DMS153 treated with DMSO at 0.1 percent for 48 hours (cell line): ENCODE results near the gene CUL4A.
A peak's percentile ranks its signal among the peaks of the same experiment; 100 is the strongest.
"Not testable (repeated sequence)": the region's sequence is repeated elsewhere in the genome, so short reads cannot be mapped to it uniquely, and the experiment has no call there.

Source experiments
- DNase-seq: peaks from one replicate; lab custom pipeline; 2025; ENCODE audit not compliant: unreplicated experiment; lab: John Stamatoyannopoulos, UW

CUL4A gene

DNA sequence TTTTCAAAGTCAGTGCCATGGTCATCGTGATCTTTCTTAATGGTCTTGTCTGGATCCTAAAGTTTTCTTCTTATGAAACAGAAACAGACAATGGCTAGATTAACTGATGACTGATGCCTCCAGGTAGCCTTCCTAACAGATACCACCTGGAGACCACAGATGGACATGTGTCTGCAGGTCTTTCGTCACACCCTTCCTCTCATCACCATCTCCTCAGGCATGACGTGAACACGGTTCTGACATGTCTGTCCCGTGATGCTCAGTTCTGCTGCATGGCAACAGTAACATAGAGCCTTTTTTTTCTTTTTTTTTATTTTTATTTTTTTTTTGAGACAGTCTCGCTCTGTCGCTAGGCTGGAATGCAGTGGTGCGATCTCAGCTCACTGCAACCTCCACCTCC lies 74.5 kb downstream of the CUL4A start:
- DNase-seq = no peak

DNA sequence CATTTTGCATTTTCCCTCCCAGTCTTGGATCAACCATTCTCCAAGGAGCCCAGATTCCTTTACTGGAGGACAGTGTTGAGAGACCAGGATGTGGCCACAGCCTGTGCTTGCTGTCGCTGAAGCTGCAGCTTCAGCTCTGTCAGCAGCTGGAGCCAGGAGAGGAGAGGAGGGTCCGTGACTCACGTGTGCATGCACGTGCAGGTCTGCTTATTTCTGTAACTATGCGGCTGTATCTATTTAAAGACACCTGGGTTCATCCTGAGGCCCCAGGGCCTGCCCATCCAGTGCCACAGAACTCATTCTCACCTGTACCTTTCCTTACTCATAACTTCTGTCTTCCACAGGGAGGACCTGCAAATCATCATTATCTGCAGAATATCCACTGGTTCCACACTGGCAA lies 79.5 kb downstream of the CUL4A start:
- no peak for DNase-seq

DNA sequence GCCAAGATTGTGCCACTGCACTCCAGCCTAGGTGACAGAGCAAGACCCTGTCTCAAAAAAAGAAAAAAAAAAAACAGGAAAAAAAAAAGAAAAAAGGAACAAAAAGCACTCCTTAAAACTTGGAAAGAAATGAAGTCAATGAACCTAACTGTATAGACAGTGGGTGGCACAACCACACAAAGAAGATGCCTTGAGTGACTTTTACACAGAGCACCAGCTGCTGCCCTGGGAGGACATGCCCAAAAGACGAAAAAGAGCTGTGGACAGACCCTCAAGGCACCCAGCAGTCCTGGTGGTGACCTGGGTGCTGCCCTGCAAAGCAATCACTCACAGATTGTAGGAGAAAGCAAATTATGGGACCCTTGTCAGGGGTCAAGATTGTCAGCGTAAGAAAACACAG lies 81.7 kb downstream of the CUL4A start:
- DNase-seq = no peak

DNA sequence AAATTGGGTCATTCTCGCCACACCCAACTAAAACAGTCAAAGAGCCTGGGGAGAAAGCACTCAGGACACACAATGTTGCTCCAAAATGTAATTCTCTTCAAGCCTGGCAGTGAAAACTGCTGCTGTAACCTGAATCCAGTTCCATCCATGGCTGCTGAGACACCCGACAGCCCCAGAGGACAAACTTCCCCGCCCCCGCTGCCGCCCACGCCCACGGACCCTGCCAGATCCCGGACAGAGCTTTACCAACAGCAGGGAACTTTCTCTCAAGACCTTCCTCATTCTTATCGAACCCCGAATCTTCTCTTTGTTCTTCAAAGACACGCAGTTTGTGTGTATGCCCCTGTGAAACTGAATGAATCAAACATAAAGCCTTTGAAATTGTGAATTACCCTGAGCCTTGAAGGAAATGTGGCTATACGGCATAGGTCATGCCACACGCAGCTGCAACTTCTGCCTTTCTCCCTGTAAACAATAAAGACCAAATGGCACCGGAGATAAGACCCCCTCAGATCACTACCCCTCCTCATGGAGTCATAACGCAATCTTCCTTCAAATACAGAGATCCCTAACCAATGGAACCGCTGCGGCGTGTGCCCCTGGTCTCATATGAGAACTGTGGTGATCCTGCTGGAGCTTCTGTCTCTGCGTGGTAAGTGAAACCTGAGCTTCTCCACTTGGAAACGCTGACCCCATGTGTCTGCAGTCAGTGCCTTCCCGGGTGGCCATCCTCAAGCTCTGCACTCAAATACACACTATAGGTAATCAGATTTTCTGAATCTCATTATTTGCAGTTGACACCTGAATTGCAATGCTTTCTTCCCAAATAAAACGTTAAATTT lies 82.8 kb downstream of the CUL4A start:
- peak; percentile 13 for DNase-seq

DNA sequence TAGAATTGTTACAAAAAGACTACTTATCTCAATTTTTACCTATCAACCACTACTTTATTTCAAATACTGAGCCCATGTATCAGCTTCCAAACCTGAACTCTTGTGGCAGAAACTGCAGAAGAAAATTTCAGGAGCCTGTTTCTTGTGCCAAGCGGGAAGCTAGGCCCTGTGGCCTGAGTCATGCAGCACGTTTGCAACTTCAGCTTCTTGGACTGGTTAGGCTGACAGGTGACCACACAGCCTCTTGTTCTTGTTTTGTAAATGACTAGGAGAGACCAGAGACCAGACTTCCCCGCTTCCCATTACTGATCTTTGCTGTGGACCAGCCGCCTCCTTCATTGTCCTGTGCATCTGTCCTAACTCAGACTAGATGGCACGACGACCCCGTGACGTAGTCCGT lies 84.3 kb downstream of the CUL4A start:
- no peak for DNase-seq

DNA sequence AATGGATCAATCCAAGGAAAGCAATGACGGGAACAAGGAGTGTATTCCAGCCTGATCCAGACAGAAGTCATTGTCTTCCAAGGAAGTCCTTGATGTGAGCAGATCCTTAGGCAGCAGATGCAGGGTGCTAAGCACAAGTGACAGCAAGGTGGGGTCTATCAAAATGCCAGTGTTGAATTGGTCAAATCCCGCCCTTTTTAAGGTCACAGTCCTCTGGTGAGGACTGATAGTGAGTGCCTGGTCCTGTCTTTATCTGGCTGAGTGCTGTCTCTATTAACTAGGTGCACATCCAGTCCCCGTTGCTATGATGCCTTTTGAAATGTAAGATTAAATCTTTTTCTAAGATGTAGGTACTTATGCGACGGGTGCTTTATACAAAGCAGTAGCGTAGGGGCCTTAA lies 86.4 kb downstream of the CUL4A start:
- DNase-seq = no peak

DNA sequence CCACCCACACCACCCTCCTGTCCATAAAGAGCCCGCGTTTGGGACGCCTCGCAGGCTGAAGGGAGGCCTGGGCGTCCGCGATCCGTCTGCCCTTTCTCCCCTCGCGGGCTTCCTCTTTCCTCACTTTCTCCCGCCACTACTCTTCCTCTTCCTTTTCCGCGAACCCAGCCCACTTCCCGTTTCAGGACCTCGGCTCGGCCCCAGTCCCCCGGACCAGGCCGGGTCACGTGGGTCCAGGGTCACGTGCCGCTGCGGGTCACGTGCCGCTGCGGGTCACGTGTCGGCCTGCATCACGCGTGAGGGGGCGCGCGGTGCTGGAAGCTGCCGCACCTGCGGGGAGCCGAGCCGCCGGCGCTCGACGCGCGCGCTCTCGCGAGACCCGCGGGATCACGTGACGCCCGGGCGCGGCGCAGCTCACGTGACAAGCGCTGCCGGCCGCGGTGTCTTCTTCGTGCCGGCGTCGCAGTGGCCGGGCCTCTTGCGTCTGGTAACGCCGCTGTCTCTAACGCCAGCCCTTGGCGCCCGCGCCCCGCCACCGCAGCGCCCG lies 87.5 kb downstream of the CUL4A start, which contains the start of gene LAMP1:
LAMP1 (plus strand) TSS at position 417 of the 547 bp plus-strand sequence. CDS start 196 bp downstream, outside the sequence.
- peak; percentile 82 for DNase-seq

DNA sequence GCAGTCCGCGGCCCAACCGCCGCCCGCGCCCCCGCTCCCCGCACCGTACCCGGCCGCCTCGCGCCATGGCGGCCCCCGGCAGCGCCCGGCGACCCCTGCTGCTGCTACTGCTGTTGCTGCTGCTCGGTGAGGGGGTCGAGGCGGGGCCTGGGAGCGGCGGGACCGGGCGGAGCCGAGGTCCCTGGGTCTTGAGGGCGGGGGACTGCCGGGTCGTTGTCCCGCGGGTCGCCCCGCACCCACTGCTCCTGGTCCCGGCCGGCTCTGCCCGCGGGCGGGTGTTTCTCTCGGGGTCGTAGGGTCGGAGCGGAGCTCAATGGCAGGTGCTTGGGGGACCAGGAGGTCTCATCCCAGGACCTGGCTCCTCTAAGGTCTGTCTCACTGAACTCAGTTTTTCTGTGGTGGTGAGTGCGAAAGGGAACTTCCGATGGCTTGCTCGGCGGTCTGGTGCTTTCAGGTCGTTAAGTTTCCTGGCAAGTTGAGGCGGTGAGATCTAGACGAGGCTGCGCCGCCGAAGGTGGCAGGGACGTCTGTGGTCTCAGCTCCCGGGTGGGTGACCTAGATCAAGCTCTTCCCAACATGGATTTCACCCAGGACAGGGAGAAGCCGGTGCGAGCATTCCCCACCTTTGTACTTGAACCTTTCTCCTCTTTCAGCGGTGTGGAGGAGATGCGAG lies 88.1 kb downstream of the CUL4A start:
- no peak for DNase-seq

DNA sequence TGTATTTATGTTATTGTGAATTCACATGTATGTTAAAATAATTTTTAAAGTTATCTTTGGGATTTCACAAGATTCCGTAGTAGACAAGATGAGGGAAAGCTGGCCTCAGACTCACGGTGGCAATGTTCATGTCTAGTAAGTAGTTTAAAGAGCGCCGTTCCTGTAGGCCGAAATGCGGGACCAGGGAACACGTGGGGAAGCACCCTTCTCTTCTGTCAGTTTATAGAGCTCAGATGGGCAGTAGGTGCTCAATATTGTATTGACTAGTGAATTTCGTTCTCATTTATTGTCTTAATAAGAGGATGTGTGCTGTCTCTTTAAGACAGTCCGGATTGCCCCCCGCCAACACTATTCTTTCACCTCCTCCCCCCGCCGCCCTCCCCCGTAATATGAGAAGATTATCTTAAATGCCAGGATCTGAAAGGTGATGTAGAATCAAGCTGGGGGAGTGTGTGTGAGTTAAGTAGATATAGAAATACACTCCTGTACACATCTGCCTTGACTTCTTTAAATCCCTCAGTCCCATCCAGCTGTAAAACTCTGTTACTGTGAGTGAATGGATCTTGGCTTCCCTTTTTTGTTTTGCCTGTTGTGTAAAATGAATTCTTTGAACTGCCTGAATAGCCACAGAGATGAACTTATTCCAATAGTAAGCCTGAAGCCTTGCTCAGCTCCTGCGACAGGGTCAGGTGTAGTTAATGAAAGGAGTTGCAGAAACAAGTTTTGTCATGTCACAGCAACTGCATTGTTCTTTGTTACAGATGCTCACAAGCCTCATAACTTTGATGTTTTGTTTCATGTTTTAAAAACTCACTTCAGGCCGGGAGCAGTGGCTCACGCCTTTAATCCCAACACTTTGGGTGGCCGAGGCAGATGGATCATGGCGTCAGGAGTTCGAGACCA lies 88.9 kb downstream of the CUL4A start:
- no peak for DNase-seq

DNA sequence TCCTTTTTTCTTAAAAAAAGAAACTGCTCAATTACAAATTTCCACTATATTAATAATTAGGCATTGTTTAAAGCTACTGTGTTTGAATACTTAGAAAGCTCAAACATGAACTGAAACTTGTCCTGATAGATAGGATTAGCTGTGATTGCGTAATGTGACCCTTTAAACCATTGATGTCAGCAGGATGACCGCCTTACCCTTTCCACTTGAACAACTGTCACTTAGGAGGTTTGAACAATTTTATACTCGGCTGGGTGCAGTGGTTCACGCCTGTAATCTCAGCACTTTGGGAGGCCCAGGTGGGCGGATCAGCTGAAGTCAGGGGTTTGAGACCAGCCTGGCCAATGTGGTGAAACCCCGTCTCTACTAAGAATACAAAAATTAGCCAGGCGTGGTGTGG lies 90.5 kb downstream of the CUL4A start:
- DNase-seq = no peak

DNA sequence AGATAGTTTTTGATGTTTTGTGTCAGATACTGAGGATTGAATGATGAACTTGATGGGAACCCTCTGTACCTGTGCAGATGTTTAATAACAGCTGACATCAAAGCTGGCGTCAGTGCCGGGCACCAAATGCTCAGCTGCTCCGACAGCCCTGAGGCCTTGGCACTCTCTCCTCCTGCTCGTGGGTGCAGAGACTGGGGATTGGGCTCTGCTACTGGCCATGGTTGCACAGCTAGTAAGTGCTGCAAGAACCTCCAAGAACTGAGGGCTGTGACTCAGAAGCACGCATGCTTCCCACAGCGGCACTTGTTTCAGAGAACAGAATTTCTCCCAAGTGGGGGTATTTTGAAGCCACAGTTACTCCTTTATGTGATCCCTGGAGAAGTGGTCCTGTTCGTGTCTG lies 93.6 kb downstream of the CUL4A start:
- no peak for DNase-seq

DNA sequence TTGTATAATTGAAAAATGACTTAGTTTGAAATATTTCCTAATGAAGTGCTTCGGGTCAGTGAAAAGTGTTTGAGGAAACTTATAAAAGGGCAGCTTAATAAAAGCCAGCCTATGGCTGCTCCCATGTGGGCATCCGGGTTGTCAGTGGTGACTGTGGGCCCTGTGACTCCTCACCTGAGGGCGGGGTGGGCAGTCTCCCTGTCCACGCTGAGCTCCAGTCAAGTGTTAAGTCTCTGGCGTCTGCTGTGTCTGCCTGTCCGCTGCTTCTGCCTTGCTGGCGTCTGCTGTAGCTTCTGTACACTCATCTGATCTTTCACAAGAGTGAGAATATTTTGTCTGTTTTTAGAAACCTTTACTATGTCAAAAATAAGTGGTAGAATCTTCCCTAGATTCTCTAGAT lies 94.7 kb downstream of the CUL4A start:
- no peak for DNase-seq

DNA sequence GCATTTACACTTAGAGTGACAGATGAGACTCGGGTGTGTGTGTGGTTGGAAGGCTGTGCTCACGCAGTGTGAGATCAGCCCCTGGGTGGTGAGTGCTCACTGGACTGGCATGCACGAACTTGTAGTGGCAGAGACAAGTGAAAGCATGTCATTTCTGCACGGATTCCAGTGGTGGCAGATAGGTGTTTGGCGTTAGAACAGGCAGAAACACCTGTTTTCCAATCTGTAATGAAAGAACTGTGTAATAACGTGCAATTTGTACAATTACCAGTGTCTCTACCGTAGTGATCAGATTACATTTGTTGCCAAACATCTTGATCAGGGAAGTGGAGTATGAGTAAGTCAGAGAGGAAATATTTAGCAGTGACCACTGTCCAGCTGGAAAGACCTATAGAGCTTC lies 95.8 kb downstream of the CUL4A start:
- no peak for DNase-seq

DNA sequence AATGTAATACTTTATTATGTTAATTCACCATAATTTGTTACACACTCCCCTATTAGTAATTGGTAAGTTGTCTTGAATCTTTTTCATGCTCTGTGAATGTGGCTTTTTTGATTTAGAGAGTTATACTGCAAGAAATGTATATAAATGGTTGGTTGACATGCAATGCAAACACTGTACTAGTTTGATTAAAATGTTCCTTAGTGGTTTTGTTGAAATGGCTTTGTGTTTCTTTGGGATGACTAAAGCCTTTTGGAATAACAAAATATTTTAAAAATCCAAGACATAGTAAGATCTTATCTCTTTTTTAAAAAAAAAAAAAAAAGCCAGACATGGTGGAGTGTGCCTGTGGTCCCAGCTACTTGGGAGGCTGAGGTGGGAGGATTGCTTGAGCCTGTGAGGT lies 98.1 kb downstream of the CUL4A start:
- no peak for DNase-seq

DNA sequence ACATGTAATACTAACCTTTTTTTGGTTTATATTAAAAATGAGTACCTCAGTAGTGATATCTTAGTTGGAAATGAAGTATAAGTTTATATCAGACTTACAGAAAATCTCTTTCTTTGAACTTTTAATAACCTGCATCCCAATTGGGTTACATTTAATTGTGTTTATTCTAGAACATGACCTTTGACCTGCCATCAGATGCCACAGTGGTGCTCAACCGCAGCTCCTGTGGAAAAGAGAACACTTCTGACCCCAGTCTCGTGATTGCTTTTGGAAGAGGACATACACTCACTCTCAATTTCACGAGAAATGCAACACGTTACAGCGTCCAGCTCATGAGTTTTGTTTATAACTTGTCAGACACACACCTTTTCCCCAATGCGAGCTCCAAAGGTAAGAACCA lies 100.1 kb downstream of the CUL4A start:
- DNase-seq = no peak

DNA sequence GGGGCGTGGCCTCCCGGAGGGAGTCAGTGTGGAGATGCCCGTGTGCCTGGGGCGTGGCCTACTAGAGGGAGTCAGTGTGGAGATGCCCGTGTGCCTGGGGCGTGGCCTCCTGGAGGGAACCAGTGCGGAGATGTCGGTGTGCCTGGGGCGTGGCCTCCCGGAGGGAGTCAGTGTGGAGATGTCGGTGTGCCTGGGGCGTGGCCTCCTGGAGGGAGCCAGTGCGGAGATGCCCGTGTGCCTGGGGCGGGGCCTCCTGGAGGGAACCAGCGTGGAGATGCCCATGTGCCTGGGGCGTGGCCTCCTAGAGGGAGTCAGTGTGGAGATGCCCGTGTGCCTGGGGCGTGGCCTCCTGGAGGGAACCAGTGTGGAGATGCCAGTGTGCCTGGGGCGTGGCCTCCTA lies 104.7 kb downstream of the CUL4A start:
- DNase-seq = not testable (repeated sequence)

DNA sequence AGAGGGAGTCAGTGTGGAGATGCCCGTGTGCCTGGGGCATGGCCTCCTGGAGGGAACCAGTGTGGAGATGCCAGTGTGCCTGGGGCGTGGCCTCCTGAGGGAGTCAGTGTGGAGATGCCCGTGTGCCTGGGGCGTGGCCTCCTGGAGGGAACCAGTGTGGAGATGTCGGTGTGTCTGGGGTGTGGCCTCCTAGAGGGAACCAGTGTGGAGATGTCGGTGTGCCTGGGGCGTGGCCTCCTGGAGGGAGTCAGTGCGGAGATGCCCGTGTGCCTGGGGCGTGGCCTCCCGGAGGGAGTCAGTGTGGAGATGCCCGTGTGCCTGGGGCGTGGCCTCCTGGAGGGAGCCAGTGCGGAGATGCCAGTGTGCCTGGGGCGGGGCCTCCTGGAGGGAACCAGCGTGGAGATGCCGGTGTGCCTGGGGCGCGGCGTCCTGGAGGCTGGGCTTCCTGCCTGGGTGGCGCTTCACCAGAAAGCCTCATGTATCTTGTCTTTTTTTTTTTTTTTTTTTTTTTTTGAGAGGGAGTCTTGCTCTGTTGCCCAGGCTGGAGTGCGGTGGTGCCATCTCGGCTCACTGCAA lies 105.6 kb downstream of the CUL4A start:
- not testable (repeated sequence) for DNase-seq

DNA sequence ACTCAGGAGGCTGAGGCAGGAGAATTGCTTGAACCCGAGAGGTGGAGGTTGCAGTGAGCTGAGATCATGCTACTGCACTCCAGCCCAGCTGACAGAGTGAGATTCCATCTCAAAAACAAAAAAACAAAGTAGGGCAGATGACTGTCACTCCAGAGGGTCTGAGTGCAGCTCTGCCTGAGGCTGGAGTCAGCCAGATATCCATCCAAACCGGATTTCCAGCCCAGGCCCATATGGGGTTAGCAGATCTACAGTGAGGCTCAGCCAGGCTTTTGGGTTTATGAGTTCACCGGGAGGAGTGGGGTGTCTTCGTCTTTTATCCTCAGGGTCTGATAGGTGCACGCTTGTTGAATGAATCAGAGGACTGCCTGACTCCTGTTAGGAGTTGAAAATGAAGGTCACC lies 106.6 kb downstream of the CUL4A start:
- no peak for DNase-seq
